OCI-LY3 (cell line): Measurements from ENCODE around the gene INSYN2A.

ENCODE experiments used
- H2AFZ ChIP-seq: fragments of 200-600, 300-600 bp; shearing (Covaris generic); 2 replicates; pipeline ENCODE4 v1.6.0; 2014; ENCODE audit warnings: antibody characterized with exemption, low read depth, low read length
- H3K27ac ChIP-seq: fragments of 200-600, 300-600 bp; sonication (generic); 2 replicates; pipeline ENCODE4 v1.5.1; 2014; ENCODE audit warnings: mild to moderate bottlenecking, low read length, moderate library complexity, mixed read lengths
- H3K27me3 ChIP-seq: fragments of 200-600, 300-600 bp; sonication (generic); 2 replicates; pipeline ENCODE4 v1.6.1; 2014; ENCODE audit warnings: low read depth, low read length, mixed read lengths
- H3K36me3 ChIP-seq: fragments of 200-600, 300-600 bp; sonication (generic); replicated peaks from 2 replicates; pipeline ENCODE3; 2014; ENCODE audit warnings: low read depth, low read length, mixed read lengths
- H3K4me1 ChIP-seq: fragments of 300-600, 200-600 bp; sonication (generic); 2 replicates; pipeline ENCODE4 v1.6.1; 2014; ENCODE audit warnings: low read length, mixed read lengths
- H3K4me2 ChIP-seq: fragments of 200-600, 300-600 bp; sonication (generic); 2 replicates; pipeline ENCODE4 v1.6.1; 2014; ENCODE audit warnings: low read length, mixed read lengths
- H3K4me3 ChIP-seq: fragments of 300-600, 200-600 bp; sonication (generic); 2 replicates; pipeline ENCODE4 v1.5.1; 2014; ENCODE audit warnings: antibody characterized with exemption, mild to moderate bottlenecking, low read length, moderate library complexity
- H3K79me2 ChIP-seq: fragments of 300-600, 200-600 bp; shearing (Covaris generic); 2 replicates; pipeline ENCODE4 v1.6.1; 2014; ENCODE audit warnings: mild to moderate bottlenecking, low read length, mixed read lengths
- H3K9ac ChIP-seq: fragments of 300-600, 200-600 bp; shearing (Covaris generic); 2 replicates; pipeline ENCODE4 v1.6.0; 2014; ENCODE audit warnings: mild to moderate bottlenecking, low read length, moderate library complexity
- H3K9me3 ChIP-seq: fragments of 200-600, 300-600 bp; shearing (Covaris generic); 2 replicates; pipeline ENCODE4 v1.6.1; 2014; ENCODE audit warnings: low read length, mixed read lengths; ENCODE audit not compliant: insufficient read depth
- H4K20me1 ChIP-seq: fragments of 200-600, 300-600 bp; sonication (generic); 2 replicates; pipeline ENCODE4 v1.6.1; 2016; ENCODE audit warnings: low read length, mixed read lengths; ENCODE audit not compliant: insufficient read depth
- CTCF ChIP-seq: fragments of 200-600, 300-600 bp; sonication (generic); IDR thresholded peaks from 2 replicates; pipeline ENCODE4 v1.5.1; 2014; ENCODE audit warnings: antibody characterized with exemption, low read length, low read depth
- EZH2phosphoT487 ChIP-seq: fragments of 200-600 bp; shearing (Covaris generic); IDR thresholded peaks from 2 replicates; pipeline ENCODE4 v1.6.1; 2018; ENCODE audit warnings: antibody characterized with exemption, mixed run types, low read depth

The INSYN2A gene

GRCh38 chr10:127203067-127203466, 6.7 kb upstream of the INSYN2A start:
- no peak overlapping the region for H3K27ac ChIP-seq
- H3K79me2 ChIP-seq: no peaks in the 10 kb centered on the region
- H3K4me2 ChIP-seq: no peak overlapping the region
- H3K9ac ChIP-seq: no peak overlapping the region
- no peaks in the 10 kb centered on the region for H4K20me1 ChIP-seq
- H2AFZ ChIP-seq: no peak overlapping the region
- TF ChIP-seq CTCF (no peak), EZH2phosphoT487 (no peak)
- H3K27me3 ChIP-seq: no peaks in the 10 kb centered on the region
- no peaks in the 10 kb centered on the region for H3K4me1 ChIP-seq
- no peaks in the 10 kb centered on the region for H3K36me3 ChIP-seq
- H3K9me3 ChIP-seq: no peaks in the 10 kb centered on the region
- no peak overlapping the region for H3K4me3 ChIP-seq

- Histone ChIP-seq H3K79me2 (no peaks in the 10 kb centered on the region), H3K4me2 (no peak overlapping the region), H2AFZ (no peak overlapping the region), H3K9ac (no peak overlapping the region), H3K36me3 (no peaks in the 10 kb centered on the region), H4K20me1 (no peaks in the 10 kb centered on the region), H3K4me1 (no peaks in the 10 kb centered on the region), H3K27me3 (no peaks in the 10 kb centered on the region), H3K4me3 (no peak overlapping the region), H3K27ac (no peak overlapping the region), H3K9me3 (no peaks in the 10 kb centered on the region)
- TF ChIP-seq CTCF (no peak), EZH2phosphoT487 (no peak)
These were observed 4.3 kb upstream of the INSYN2A start for GRCh38 chr10:127200646-127201045.

GRCh38 chr10:127198721-127199120, 2.3 kb upstream of the INSYN2A start:
- no peaks in the 10 kb centered on the region for H3K27me3 ChIP-seq
- no peak for TF ChIP-seq CTCF
- TF ChIP-seq EZH2phosphoT487: no peak
- H3K79me2 ChIP-seq: no peaks in the 10 kb centered on the region
- no peak overlapping the region for H3K4me3 ChIP-seq
- no peak overlapping the region for H2AFZ ChIP-seq
- no peak overlapping the region for H3K4me2 ChIP-seq
- H3K27ac ChIP-seq: no peak overlapping the region
- H3K36me3 ChIP-seq: no peaks in the 10 kb centered on the region
- H3K9ac ChIP-seq: no peak overlapping the region
- no peaks in the 10 kb centered on the region for H3K9me3 ChIP-seq
- H3K4me1 ChIP-seq: no peaks in the 10 kb centered on the region
- no peaks in the 10 kb centered on the region for H4K20me1 ChIP-seq

- H4K20me1 ChIP-seq: no peaks in the 10 kb centered on the region
- no peak for TF ChIP-seq CTCF
- no peak for TF ChIP-seq EZH2phosphoT487
- H3K4me2 ChIP-seq: no peak overlapping the region
- no peaks in the 10 kb centered on the region for H3K79me2 ChIP-seq
- no peak overlapping the region for H3K9ac ChIP-seq
- H3K9me3 ChIP-seq: no peaks in the 10 kb centered on the region
- H3K4me1 ChIP-seq: no peaks in the 10 kb centered on the region
- H3K27ac ChIP-seq: no peak overlapping the region
- H3K4me3 ChIP-seq: no peak overlapping the region
- H3K27me3 ChIP-seq: no peaks in the 10 kb centered on the region
- no peaks in the 10 kb centered on the region for H3K36me3 ChIP-seq
- H2AFZ ChIP-seq: no peak overlapping the region
These were observed 1.9 kb upstream of the INSYN2A start for GRCh38 chr10:127198307-127198706.
